B cell (primary cell): ENCODE measurements around the gene NR1H2. TPM values are rescaled to one million over a fixed set of nuclear protein-coding genes. Genes with fewer than 3 reads are reported as not detected.

Experiments used
- ATAC-seq: fragments of 200-7000 bp; cut with Tn5 transposase; one replicate; pipeline ENCODE4 v1.10.0; 2021; ENCODE audit warnings: low read depth, mild to moderate bottlenecking, moderate number of reproducible peaks, moderate library complexity
- CTCF ChIA-PET: fragments of 350-600 bp; sonication (Branson Sonifier 250); formaldehyde crosslinking; loops from one replicate; lab custom pipeline; 2021; ENCODE audit warnings: antibody characterized with exemption, inconsistent platforms; lab: Charles Lee
- POLR2A ChIA-PET: fragments of 350-600 bp; sonication (Branson Sonifier 250); formaldehyde crosslinking; loops from one replicate; lab custom pipeline; 2021; ENCODE audit warnings: antibody characterized with exemption; lab: Charles Lee
- DNase-seq: peaks from one replicate; pipeline ENCODE4 v3.0.0; 2013
- H2AFZ ChIP-seq: 2 replicates; pipeline ENCODE4 v1.6.1; 2012; ENCODE audit warnings: mild to moderate bottlenecking, low read depth, low read length; ENCODE audit not compliant: insufficient read depth, poor library complexity, severe bottlenecking
- H3K27ac ChIP-seq, 2 donors: 1 replicate in 1 of 2; 2 replicates in 1 of 2; pipeline ENCODE4 v1.5.1; 2012 to 2013; ENCODE audit warnings: low read length in 2 of 2, mild to moderate bottlenecking in 2 of 2, moderate library complexity in 1 of 2
- H3K27me3 ChIP-seq, 4 experiments: fragments of 200-600 bp in 1 of 4; sonication (generic) in 1 of 4; replicated peaks in 1 of 4; 1 replicate in 2 of 4; 2 replicates in 2 of 4; pipeline versions ENCODE4 v1.6.1 to v1.7.0; 2013 to 2016; ENCODE audit warnings: low read length in 3 of 4, mild to moderate bottlenecking in 2 of 4, mixed read lengths in 1 of 4, moderate library complexity in 1 of 4; ENCODE audit not compliant: insufficient read depth in 4 of 4, control insufficient read depth in 3 of 4; ENCODE audit errors: control extremely low read depth in 1 of 4
- H3K36me3 ChIP-seq, 2 experiments: replicated peaks in 1 of 2; 1 replicate in 1 of 2; 2 replicates in 1 of 2; pipeline versions ENCODE4 v1.6.1 to v1.7.1; 2013; ENCODE audit warnings: low read length in 1 of 2; ENCODE audit not compliant: insufficient read depth in 2 of 2, control insufficient read depth in 1 of 2; ENCODE audit errors: control extremely low read depth in 1 of 2, extremely low read depth in 1 of 2
- H3K4me1 ChIP-seq, 2 donors: fragments of 200-600 bp in 1 of 2; sonication (generic) in 1 of 2; 1 replicate in 1 of 2; 2 replicates in 1 of 2; pipeline versions ENCODE4 v1.5.1 to v1.6.1; 2013 to 2017; ENCODE audit warnings: low read length in 2 of 2; ENCODE audit not compliant: control insufficient read depth in 2 of 2, insufficient read depth in 2 of 2
- H3K4me2 ChIP-seq: replicated peaks from 2 replicates; pipeline ENCODE3; 2012; ENCODE audit warnings: mild to moderate bottlenecking, low read depth, low read length; ENCODE audit not compliant: poor library complexity, severe bottlenecking
- H3K4me3 ChIP-seq, 5 experiments: fragments of 200-600 bp in 1 of 5; sonication (generic) in 1 of 5; 1 replicate in 3 of 5; 2 replicates in 2 of 5; pipeline versions ENCODE4 v1.5.1 to v1.7.0; 2011 to 2016; ENCODE audit warnings: low read length in 4 of 5, mild to moderate bottlenecking in 4 of 5, low read depth in 2 of 5, control low read depth in 1 of 5, moderate library complexity in 1 of 5; ENCODE audit not compliant: insufficient read depth in 1 of 5; ENCODE audit errors: control extremely low read depth in 1 of 5, extremely low read depth in 1 of 5
- H3K79me2 ChIP-seq: fragments of 200-600 bp; sonication (generic); one replicate; pipeline ENCODE4 v1.6.0; 2016; ENCODE audit warnings: low read length; ENCODE audit not compliant: control insufficient read depth, insufficient read depth
- H3K9ac ChIP-seq: fragments of 200-600 bp; sonication (generic); 2 replicates; pipeline ENCODE4 v1.6.1; 2017; ENCODE audit warnings: mild to moderate bottlenecking, low read length, moderate library complexity
- H3K9me3 ChIP-seq, 3 donors: one replicate each; pipeline versions ENCODE4 v1.6.1 to v1.7.1; 2013; ENCODE audit warnings: low read length in 2 of 3; ENCODE audit not compliant: control insufficient read depth in 2 of 3, insufficient read depth in 1 of 3; ENCODE audit errors: control extremely low read depth in 1 of 3
- H4K20me1 ChIP-seq: 2 replicates; pipeline ENCODE4 v1.6.0; 2012; ENCODE audit warnings: mild to moderate bottlenecking, low read length; ENCODE audit not compliant: insufficient read depth, control insufficient read depth, poor library complexity, severe bottlenecking
- H3K27ac Mint-ChIP-seq: one replicate; pipeline ENCODE4 v1.8.0; 2021; ENCODE audit warnings: mixed read lengths
- H3K27me3 Mint-ChIP-seq: one replicate; pipeline ENCODE4 v1.8.0; 2021; ENCODE audit warnings: mixed read lengths
- H3K4me1 Mint-ChIP-seq: one replicate; pipeline ENCODE4 v1.8.0; 2021; ENCODE audit warnings: mixed read lengths
- H3K4me3 Mint-ChIP-seq: one replicate; pipeline ENCODE4 v1.8.0; 2021; ENCODE audit warnings: mixed read lengths
- H3K9me3 Mint-ChIP-seq: one replicate; pipeline ENCODE4 v1.8.0; 2022; ENCODE audit warnings: mixed read lengths; ENCODE audit not compliant: insufficient read depth
- CTCF ChIP-seq: fragments of 200-600 bp; IDR thresholded peaks from one replicate; pipeline ENCODE4 v1.8.0; 2022; ENCODE audit warnings: antibody characterized with exemption, mild to moderate bottlenecking
- EZH2 ChIP-seq: IDR thresholded peaks from 2 replicates; pipeline ENCODE4 v1.6.1; 2012; ENCODE audit warnings: borderline replicate concordance, low read depth, mild to moderate bottlenecking, moderate library complexity, low read length; ENCODE audit not compliant: insufficient read depth, poor library complexity, severe bottlenecking
- WGBS: methylation state at CpG from one replicate; pipeline ENCODE4 v1.1.5; 2013; ENCODE audit warnings: missing lambda C conversion rate; ENCODE audit not compliant: insufficient coverage; 5-methylcytosine and 5-hydroxymethylcytosine counted together
- intact Hi-C: fragments of 100-400 bp; cut with micrococcal nuclease; formaldehyde crosslinking; loops from one replicate; pipeline ENCODE4 v1.10.0; 2022
- polyA plus RNA-seq: library from polyadenylated mRNA; depleted of rRNA; stranded (reverse); fragments of >200 nt; gene quantifications from 2 replicates; pipeline ENCODE4 v1.2.3, GENCODE V29; 2012
- total RNA-seq, 2 donors: library from RNA; stranded (reverse); fragments of 120-200 nt in 1 of 2; gene quantifications; 1 replicate in 1 of 2; 2 replicates in 1 of 2; pipeline versions ENCODE4 v1.2.3 to v1.2.4, GENCODE V29; 2013 to 2022

NR1H2 gene
- total and polyA plus RNA-seq, 2 donors (not counting 1 experiment from before 2014, with no cell fraction given) = 116 to 164 TPM

- no peaks in the 10 kb centered on the region for H3K9me3 ChIP-seq
- peak overlapping the region; percentile 10 for H2AFZ ChIP-seq
- H3K4me1 ChIP-seq = peaks cover 30 to 48% of the 10 kb centered on the region in 2 donors
- CTCF ChIA-PET = interaction anchor here (0.9 to 3.2 kb wide), 9 partner anchors 14 to 390 kb away, joined by 3 to 33 read pairs (median 9); partner anchors contain the start of genes NR1H2 and POLD1
- peak overlapping the region; percentile 97 to 98 for H3K27ac ChIP-seq
- POLR2A ChIA-PET = interaction anchor here (0.7 to 6.4 kb wide), 11 partner anchors 15 to 86 kb away, joined by 3 to 96 read pairs (median 7); partner anchors contain the start of genes KCNC3, MYBPC2, NR1H2 and POLD1
- DNase-seq = peak; percentile 91
- H3K4me2 ChIP-seq = peak overlapping the region; percentile 97
- H3K9ac ChIP-seq = peak overlapping the region; percentile 63
- Mint-ChIP-seq H3K27me3 (no peaks in the 10 kb centered on the region), H3K4me1 (peaks cover 37% of the 10 kb centered on the region), H3K27ac (peak overlapping the region; percentile 98), H3K4me3 (peak overlapping the region; percentile 81), H3K9me3 (no peaks in the 10 kb centered on the region)
- TF ChIP-seq EZH2 (no peak), CTCF (peak; percentile 92)
- intact Hi-C loops = loop anchor here (1.0 to 5.0 kb wide), 8 partner anchors 16 to 73 kb away; partner anchors contain the start of genes EMC10, GARIN5A, NR1H2 and POLD1
- peaks cover 0 to 5% of the 10 kb centered on the region in 2 experiments for H3K36me3 ChIP-seq
- ATAC-seq = peak; percentile 21
- peaks cover 33% of the 10 kb centered on the region for H3K79me2 ChIP-seq
- no peaks in the 10 kb centered on the region for H3K27me3 ChIP-seq
- WGBS = 20% methylated on average over 30 of the region's 37 CpGs
- H4K20me1 ChIP-seq = peaks cover 10% of the 10 kb centered on the region
- peak overlapping the region in 4 of 5 experiments; percentile 44 to 60 (median 52) for H3K4me3 ChIP-seq
Observed at GRCh38 chr19:50414864-50415660, 38.8 kb downstream of the NR1H2 start.
